ENCODE data around the gene KDM4B.

GRCh38 chr19:5191091-5191490 is 222.2 kb downstream of the KDM4B start:
- TF ChIP-seq CTCF (IDR thresholded peaks at IDR 0.05): no peak
- no peak for TF ChIP-seq POLR2A (IDR thresholded peaks at IDR 0.05)

All from Peyer's patch (tissue), 4 donors.